Nephron progenitor cell (in vitro differentiated cells): ENCODE measurements around the gene PNP.

Experiments
- DNase-seq: peaks from one replicate; pipeline ENCODE4 v3.0.0; 2021
- H3K27ac Mint-ChIP-seq: 2 replicates; pipeline ENCODE4 v1.8.0; 2021; ENCODE audit warnings: mild to moderate bottlenecking, moderate library complexity, mixed read lengths
- H3K27me3 Mint-ChIP-seq: 2 replicates; pipeline ENCODE4 v1.8.0; 2021; ENCODE audit warnings: mild to moderate bottlenecking, low read depth, mixed read lengths; ENCODE audit not compliant: poor library complexity
- H3K36me3 Mint-ChIP-seq: 2 replicates; pipeline ENCODE4 v1.8.0; 2021; ENCODE audit warnings: low read depth, mixed read lengths
- H3K4me1 Mint-ChIP-seq: 2 replicates; pipeline ENCODE4 v1.8.0; 2021; ENCODE audit warnings: mixed read lengths
- H3K4me3 Mint-ChIP-seq: 2 replicates; pipeline ENCODE4 v1.8.0; 2021; ENCODE audit warnings: mild to moderate bottlenecking, moderate library complexity, mixed read lengths
- H3K9me3 Mint-ChIP-seq: 2 replicates; pipeline ENCODE4 v1.8.0; 2021; ENCODE audit warnings: mild to moderate bottlenecking, moderate library complexity, mixed read lengths
- CTCF ChIP-seq: fragments of 200-600 bp; sonication (generic); IDR thresholded peaks from 2 replicates; pipeline ENCODE4 v1.5.0; 2021; ENCODE audit warnings: antibody characterized with exemption

The PNP gene

GRCh38 chr14:20470603-20470901 is 1.3 kb downstream of the PNP start:
- peak overlapping the region; percentile 96 for H3K4me3 Mint-ChIP-seq
- no peaks in the 10 kb centered on the region for H3K9me3 Mint-ChIP-seq
- peak overlapping the region; percentile 14 for H3K27ac Mint-ChIP-seq
- TF ChIP-seq CTCF: no peak
- peaks cover 2% of the 10 kb centered on the region for H3K27me3 Mint-ChIP-seq
- H3K4me1 Mint-ChIP-seq: peaks cover 34% of the 10 kb centered on the region
- no peak for DNase-seq
- H3K36me3 Mint-ChIP-seq: peaks cover 40% of the 10 kb centered on the region

- no peak for TF ChIP-seq CTCF
- DNase-seq: no peak
- Mint-ChIP-seq H3K4me3 (peak overlapping the region; percentile 69), H3K4me1 (peaks cover 34% of the 10 kb centered on the region), H3K36me3 (peaks cover 61% of the 10 kb centered on the region), H3K27me3 (no peaks in the 10 kb centered on the region), H3K27ac (no peak overlapping the region), H3K9me3 (no peaks in the 10 kb centered on the region)
Measured at GRCh38 chr14:20472536-20473169, 3.4 kb downstream of the PNP start.

- H3K4me3 Mint-ChIP-seq: no peak overlapping the region
- no peak for TF ChIP-seq CTCF
- no peak overlapping the region for H3K27ac Mint-ChIP-seq
- no peaks in the 10 kb centered on the region for H3K9me3 Mint-ChIP-seq
- peaks cover 8% of the 10 kb centered on the region for H3K4me1 Mint-ChIP-seq
- no peaks in the 10 kb centered on the region for H3K27me3 Mint-ChIP-seq
- DNase-seq: no peak
- H3K36me3 Mint-ChIP-seq: peaks cover 64% of the 10 kb centered on the region
Measured at GRCh38 chr14:20476776-20477175, 7.6 kb downstream of the PNP start.

GRCh38 chr14:20477211-20477876 is 8.1 kb downstream of the PNP start:
- H3K27ac Mint-ChIP-seq: peak overlapping the region; percentile 44
- no peak for TF ChIP-seq CTCF
- no peak for DNase-seq

GRCh38 chr14:20478894-20479293 is 9.7 kb downstream of the PNP start:
- Mint-ChIP-seq H3K4me3 (no peak overlapping the region), H3K27ac (no peak overlapping the region), H3K4me1 (no peaks in the 10 kb centered on the region), H3K27me3 (no peaks in the 10 kb centered on the region), H3K36me3 (peaks cover 44% of the 10 kb centered on the region), H3K9me3 (no peaks in the 10 kb centered on the region)
- TF ChIP-seq CTCF: no peak
- no peak for DNase-seq

More at GRCh38 chr14:20477211-20477876, 8.1 kb downstream of the PNP start:
- Mint-ChIP-seq H3K4me1 (peaks cover 2% of the 10 kb centered on the region), H3K9me3 (no peaks in the 10 kb centered on the region), H3K27me3 (no peaks in the 10 kb centered on the region), H3K36me3 (peaks cover 58% of the 10 kb centered on the region), H3K4me3 (no peak overlapping the region)

- Mint-ChIP-seq H3K4me3 (no peak overlapping the region), H3K27me3 (no peaks in the 10 kb centered on the region), H3K36me3 (peaks cover 9% of the 10 kb centered on the region), H3K4me1 (no peaks in the 10 kb centered on the region), H3K27ac (no peak overlapping the region), H3K9me3 (no peaks in the 10 kb centered on the region)
- DNase-seq: no peak
- no peak for TF ChIP-seq CTCF
Measured at GRCh38 chr14:20482382-20482781, 13.2 kb downstream of the PNP start.
